GM13977 (cell line): ENCODE data around the gene COQ9.

Experiments
- DNase-seq: peaks from one replicate; pipeline ENCODE4 v3.0.0; 2012; ENCODE audit warnings: low spot score
- CTCF ChIP-seq: IDR thresholded peaks from 2 replicates; pipeline ENCODE4 v1.5.1; 2012; ENCODE audit warnings: mild to moderate bottlenecking, control low read depth; ENCODE audit not compliant: insufficient read depth; ENCODE audit errors: extremely low read depth, missing control alignments
- in situ Hi-C: fragments of 300-500 bp; cut with MboI; formaldehyde crosslinking; loops from one replicate; pipeline ENCODE4 v1.12.0; 2022; ENCODE audit warnings: low sequenced_read_pairs, low pct_unique_long_range_greater_than_20kb, mixed read lengths, inconsistent platforms; ENCODE audit not compliant: unreplicated experiment

Gene COQ9

GRCh38 chr16:57407521-57408353, 39.5 kb upstream of the COQ9 start:
- in situ Hi-C loops: loop anchor here (25.0 kb wide), 1 partner anchor 320 kb away; the partner anchor contains the start of gene CPNE2
- TF ChIP-seq CTCF: no peak
- DNase-seq: no peak

- DNase-seq: no peak
- in situ Hi-C loops: loop anchor here (25.0 kb wide), 1 partner anchor 322 kb away; the partner anchor contains the start of gene CPNE2
- no peak for TF ChIP-seq CTCF
Observed at GRCh38 chr16:57409065-57409464, 38.2 kb upstream of the COQ9 start.

GRCh38 chr16:57409870-57410587, 37.2 kb upstream of the COQ9 start:
- in situ Hi-C loops: loop anchor here (25.0 kb wide), 1 partner anchor 323 kb away; the partner anchor contains the start of gene CPNE2
- no peak for TF ChIP-seq CTCF

GRCh38 chr16:57411362-57411976, 35.8 kb upstream of the COQ9 start:
- DNase-seq: peak; percentile 64
- TF ChIP-seq CTCF: peak; percentile 1
- in situ Hi-C loops: loop anchor here (25.0 kb wide), 1 partner anchor 324 kb away; the partner anchor contains the start of gene CPNE2

More at GRCh38 chr16:57409870-57410587, 37.2 kb upstream of the COQ9 start:
- DNase-seq: no peak

- no peak for TF ChIP-seq CTCF
- DNase-seq: no peak
- in situ Hi-C loops: loop anchor here (25.0 kb wide), 1 partner anchor 325 kb away; the partner anchor contains the start of gene CPNE2
Observed at GRCh38 chr16:57412584-57412983, 34.7 kb upstream of the COQ9 start.

- peak; percentile 80 for DNase-seq
- in situ Hi-C loops: loop anchor here (25.0 kb wide), 1 partner anchor 326 kb away; the partner anchor contains the start of gene CPNE2
- no peak for TF ChIP-seq CTCF
Observed at GRCh38 chr16:57413301-57413730, 34.0 kb upstream of the COQ9 start.
